C4-2B (cell line): Measurements from ENCODE around the gene ATP6V0A4.
"Not testable (repeated sequence)": the region's sequence is repeated elsewhere in the genome, so short reads cannot be mapped to it uniquely, and the experiment has no call there.

Experiments used
- H3K27ac ChIP-seq: fragments of 450-650 bp; 2 replicates; pipeline ENCODE4 v1.5.1; 2017
- CTCF ChIP-seq: fragments of 450-650 bp; conservative IDR thresholded peaks from 2 replicates; pipeline ENCODE4 v1.5.1; 2017; ENCODE audit warnings: mild to moderate bottlenecking
- ZFX ChIP-seq: fragments of 450-650 bp; IDR thresholded peaks from 2 replicates; pipeline ENCODE4 v1.6.1; 2017

Gene ATP6V0A4

GRCh38 chr7:138802706-138803105 is 4.7 kb upstream of the ATP6V0A4 start:
- TF ChIP-seq CTCF (no peak), ZFX (no peak)

GRCh38 chr7:138801256-138801655 is 3.3 kb upstream of the ATP6V0A4 start:
- H3K27ac ChIP-seq, result no peak overlapping the region
- no peak for TF ChIP-seq ZFX
- no peak for TF ChIP-seq CTCF

More at GRCh38 chr7:138802706-138803105, 4.7 kb upstream of the ATP6V0A4 start:
- no peak overlapping the region for H3K27ac ChIP-seq

GRCh38 chr7:138799336-138800000 is 1.5 kb upstream of the ATP6V0A4 start:
- H3K27ac ChIP-seq, result no peak overlapping the region
- TF ChIP-seq ZFX (no peak), CTCF (no peak)

GRCh38 chr7:138798836-138799235 is 840 bp upstream of the ATP6V0A4 start:
- TF ChIP-seq ZFX, result no peak
- TF ChIP-seq CTCF, result no peak
- no peak overlapping the region for H3K27ac ChIP-seq

GRCh38 chr7:138797046-138797445 is 950 bp downstream of the ATP6V0A4 start:
- H3K27ac ChIP-seq, result not testable (repeated sequence)

GRCh38 chr7:138796038-138796615 is 1.9 kb downstream of the ATP6V0A4 start:
- TF ChIP-seq CTCF (no peak), ZFX (no peak)
- no peak overlapping the region for H3K27ac ChIP-seq

- no peak overlapping the region for H3K27ac ChIP-seq
- no peak for TF ChIP-seq ZFX
Observed at GRCh38 chr7:138785587-138786437, 12.2 kb downstream of the ATP6V0A4 start.

GRCh38 chr7:138784692-138785091 is 13.3 kb downstream of the ATP6V0A4 start:
- H3K27ac ChIP-seq, result no peak overlapping the region
- TF ChIP-seq CTCF, result no peak
- no peak for TF ChIP-seq ZFX
